NCI-H1105 (cell line): Measurements from ENCODE around the gene FAM234A.
"Not testable (repeated sequence)": the region's sequence is repeated elsewhere in the genome, so short reads cannot be mapped to it uniquely, and the experiment has no call there.

Experiments used
- DNase-seq: peaks from one replicate; lab custom pipeline; 2025; lab: John Stamatoyannopoulos, UW

FAM234A gene

GRCh38 chr16:230949-231348 lies 3.7 kb upstream of the FAM234A start:
- no peak for DNase-seq

GRCh38 chr16:239948-240277 lies 5.3 kb downstream of the FAM234A start:
- DNase-seq: no peak

GRCh38 chr16:240559-240958 lies 5.9 kb downstream of the FAM234A start:
- DNase-seq: no peak

- no peak for DNase-seq
Observed at GRCh38 chr16:242281-242680, 7.7 kb downstream of the FAM234A start.

- DNase-seq: no peak
Observed at GRCh38 chr16:243348-243747, 8.7 kb downstream of the FAM234A start.

GRCh38 chr16:245105-245504 lies 10.5 kb downstream of the FAM234A start:
- DNase-seq: no peak

- DNase-seq: no peak
Observed at GRCh38 chr16:247027-247426, 12.4 kb downstream of the FAM234A start.

- DNase-seq: no peak
Observed at GRCh38 chr16:249431-249830, 14.8 kb downstream of the FAM234A start.

GRCh38 chr16:252366-253337 lies 18.0 kb downstream of the FAM234A start:
- no peak for DNase-seq

GRCh38 chr16:253833-254232 lies 19.2 kb downstream of the FAM234A start:
- DNase-seq: no peak

- no peak for DNase-seq
Observed at GRCh38 chr16:254461-254860, 19.8 kb downstream of the FAM234A start.

GRCh38 chr16:255183-255582 lies 20.6 kb downstream of the FAM234A start:
- DNase-seq: no peak

- not testable (repeated sequence) for DNase-seq
Observed at GRCh38 chr16:258091-258490, 23.5 kb downstream of the FAM234A start.

GRCh38 chr16:259226-259625 lies 24.6 kb downstream of the FAM234A start:
- no peak for DNase-seq

GRCh38 chr16:259814-260253 lies 25.2 kb downstream of the FAM234A start:
- no peak for DNase-seq

GRCh38 chr16:260326-260725 lies 25.7 kb downstream of the FAM234A start:
- no peak for DNase-seq

- DNase-seq: no peak
Observed at GRCh38 chr16:261031-261691, 26.5 kb downstream of the FAM234A start.

GRCh38 chr16:262121-262745 lies 27.6 kb downstream of the FAM234A start:
- no peak for DNase-seq

- no peak for DNase-seq
Observed at GRCh38 chr16:263182-263774, 28.7 kb downstream of the FAM234A start.

GRCh38 chr16:263944-264343 lies 29.3 kb downstream of the FAM234A start:
- DNase-seq: no peak

GRCh38 chr16:264440-264951 lies 29.9 kb downstream of the FAM234A start:
- DNase-seq: no peak

- no peak for DNase-seq
Observed at GRCh38 chr16:265002-265529, 30.4 kb downstream of the FAM234A start.
